GM10266 (cell line): ENCODE data around the gene DAPK2.
A peak's percentile ranks its signal among the peaks of the same experiment; 100 is the strongest.

Source experiments
- DNase-seq: peaks from one replicate; pipeline ENCODE4 v3.0.0; 2012; ENCODE audit errors: extremely low spot score
- CTCF ChIP-seq: IDR thresholded peaks from 2 replicates; pipeline ENCODE4 v1.5.1; 2012; ENCODE audit warnings: mild to moderate bottlenecking, low read depth; ENCODE audit not compliant: control insufficient read depth, insufficient read depth; ENCODE audit errors: missing control alignments

DAPK2 gene

DNA sequence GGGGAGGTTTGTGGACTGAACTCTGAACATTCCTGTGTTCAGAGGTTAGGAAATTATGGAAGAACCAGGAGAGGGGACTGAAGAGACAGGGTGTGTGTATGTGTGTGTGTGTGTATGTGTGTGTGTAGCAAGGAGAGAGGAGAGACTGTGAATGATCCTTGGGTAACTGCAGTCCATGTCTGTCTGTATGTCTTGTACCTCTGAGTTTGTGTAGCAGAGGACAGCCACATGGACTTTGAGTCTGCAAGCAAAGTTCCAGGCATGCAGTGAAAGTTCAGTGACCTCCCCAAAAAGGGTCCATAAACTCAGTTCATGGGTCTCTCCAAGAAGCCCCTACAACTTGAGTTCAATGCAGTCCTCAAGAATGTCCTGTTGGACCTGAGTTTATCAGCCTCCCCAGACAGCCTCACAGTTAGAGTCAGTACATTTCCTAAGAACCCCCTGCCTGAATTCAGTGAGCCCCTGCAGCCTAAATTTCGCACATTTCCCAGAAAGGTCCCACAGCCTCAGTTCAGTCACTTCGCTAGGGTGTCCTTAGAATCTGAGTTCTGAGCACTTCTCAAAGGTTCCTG lies 184.3 kb downstream of the DAPK2 start:
- DNase-seq = no peak
- no peak for TF ChIP-seq CTCF

DNA sequence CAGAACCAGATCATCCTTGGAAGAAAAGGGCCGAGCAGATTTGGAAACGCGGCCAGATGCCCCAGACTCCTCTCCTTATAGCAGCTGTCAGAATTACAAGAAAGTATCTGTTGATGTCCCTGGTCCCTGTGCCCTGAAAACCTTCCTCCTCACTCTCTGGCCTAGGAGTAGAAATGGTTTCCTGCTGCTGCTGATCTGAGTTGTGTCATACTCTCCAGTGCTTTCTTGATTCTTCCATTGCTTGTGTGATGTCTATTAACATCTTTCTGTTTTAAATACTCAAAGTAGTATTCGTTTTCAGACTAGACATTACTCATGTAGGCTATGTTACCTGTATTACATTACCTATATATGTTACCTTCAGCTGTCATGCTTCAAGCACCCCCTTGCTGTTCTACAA lies 185.7 kb downstream of the DAPK2 start:
- no peak for TF ChIP-seq CTCF
- DNase-seq = no peak

GRCh38 chr15:63860155-63860554 lies 186.1 kb downstream of the DAPK2 start:
- TF ChIP-seq CTCF = no peak
- peak; percentile 46 for DNase-seq

DNA sequence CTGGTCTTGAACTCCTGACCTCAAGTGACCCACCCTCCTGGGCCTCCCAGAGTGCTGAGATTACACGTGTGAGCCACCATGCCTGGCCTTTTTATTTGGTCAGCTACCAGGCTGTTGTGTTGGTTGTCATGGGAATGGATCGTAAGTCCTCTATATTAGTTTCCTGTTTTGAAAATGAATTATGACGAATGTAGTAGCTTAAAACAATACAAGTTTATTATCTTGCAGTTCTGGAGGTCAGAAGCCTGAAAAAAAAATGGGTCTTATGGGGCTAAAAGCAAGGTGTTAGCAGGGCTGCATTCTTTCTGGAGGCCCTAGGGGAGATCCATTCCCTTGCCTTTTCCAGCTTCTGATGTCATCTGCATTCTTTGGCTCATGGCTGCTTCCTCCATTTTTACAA lies 187.4 kb downstream of the DAPK2 start:
- TF ChIP-seq CTCF = no peak
- no peak for DNase-seq

GRCh38 chr15:63858448-63858847 lies 187.8 kb downstream of the DAPK2 start:
- no peak for DNase-seq
- TF ChIP-seq CTCF = no peak

GRCh38 chr15:63857461-63857856 lies 188.8 kb downstream of the DAPK2 start:
- no peak for TF ChIP-seq CTCF
- DNase-seq = no peak
